NB4 (cell line): Measurements from ENCODE around the gene C12orf60.

ENCODE experiments used
- DNase-seq: peaks from one replicate; pipeline ENCODE4 v3.0.0; 2010; ENCODE audit warnings: low read depth
- H3K4me3 ChIP-seq: one replicate; pipeline ENCODE4 v1.5.1; 2011; ENCODE audit warnings: mild to moderate bottlenecking, low read depth, low read length, moderate library complexity
- CTCF ChIP-seq: IDR thresholded peaks from one replicate; pipeline ENCODE4 v1.5.1; 2012; ENCODE audit warnings: low read depth, low read length
- MAX ChIP-seq: IDR thresholded peaks from 2 replicates; pipeline ENCODE4 v1.6.1; 2011; ENCODE audit warnings: low read depth, low read length
- MYC ChIP-seq: IDR thresholded peaks from 2 replicates; pipeline ENCODE4 v1.6.1; 2011; ENCODE audit warnings: low read depth, low read length
- POLR2A ChIP-seq: IDR thresholded peaks from 2 replicates; pipeline ENCODE4 v1.6.1; 2011; ENCODE audit warnings: mild to moderate bottlenecking; ENCODE audit not compliant: insufficient read length; ENCODE audit errors: extremely low read depth

C12orf60 gene

GRCh38 chr12:14827043-14827442 lies 23.6 kb downstream of the C12orf60 start:
- no peak for TF ChIP-seq POLR2A
- no peak for TF ChIP-seq MAX
- no peak for DNase-seq
- no peak overlapping the region for H3K4me3 ChIP-seq

GRCh38 chr12:14828892-14829291 lies 25.4 kb downstream of the C12orf60 start:
- DNase-seq: peak; percentile 9
- H3K4me3 ChIP-seq: no peak overlapping the region
- TF ChIP-seq MYC (no peak), CTCF (no peak), MAX (no peak), POLR2A (no peak)

- no peak overlapping the region for H3K4me3 ChIP-seq
- DNase-seq: no peak
- TF ChIP-seq POLR2A: no peak
- no peak for TF ChIP-seq CTCF
- no peak for TF ChIP-seq MAX
- no peak for TF ChIP-seq MYC
Observed at GRCh38 chr12:14833336-14833735, 29.9 kb downstream of the C12orf60 start.

GRCh38 chr12:14833952-14834351 lies 30.5 kb downstream of the C12orf60 start:
- TF ChIP-seq MAX: no peak
- no peak for TF ChIP-seq POLR2A
- no peak for TF ChIP-seq CTCF
- TF ChIP-seq MYC: no peak
- DNase-seq: no peak
- no peak overlapping the region for H3K4me3 ChIP-seq

- no peak overlapping the region for H3K4me3 ChIP-seq
- no peak for DNase-seq
- TF ChIP-seq POLR2A (no peak), MYC (no peak), MAX (no peak), CTCF (no peak)
Observed at GRCh38 chr12:14834509-14834908, 31.0 kb downstream of the C12orf60 start.

GRCh38 chr12:14836336-14837210 lies 33.1 kb downstream of the C12orf60 start:
- H3K4me3 ChIP-seq: no peak overlapping the region
- DNase-seq: peak; percentile 38
- TF ChIP-seq MAX (no peak), MYC (no peak), CTCF (no peak), POLR2A (no peak)
